Ishikawa (cell line): ENCODE data around the gene SLC35B3.

Source experiments
- CEBPB ChIP-seq: IDR thresholded peaks from 2 replicates; pipeline ENCODE4 v1.6.1; 2012
- CREB1 ChIP-seq: IDR thresholded peaks from 2 replicates; pipeline ENCODE4 v1.6.1; 2012; ENCODE audit warnings: low read depth
- EGR1 ChIP-seq: IDR thresholded peaks from 2 replicates; pipeline ENCODE4 v1.6.1; 2012
- EP300 ChIP-seq: IDR thresholded peaks from 2 replicates; pipeline ENCODE4 v1.6.1; 2012; ENCODE audit warnings: borderline replicate concordance
- FOXM1 ChIP-seq: IDR thresholded peaks from 2 replicates; pipeline ENCODE4 v1.6.1; 2012; ENCODE audit warnings: low read depth, borderline replicate concordance
- MAX ChIP-seq: IDR thresholded peaks from 2 replicates; pipeline ENCODE4 v1.6.1; 2012
- NFIC ChIP-seq: IDR thresholded peaks from 2 replicates; pipeline ENCODE4 v1.6.1; 2012
- RAD21 ChIP-seq: IDR thresholded peaks from 2 replicates; pipeline ENCODE4 v1.6.1; 2012; ENCODE audit warnings: low read depth
- REST ChIP-seq: IDR thresholded peaks from 2 replicates; pipeline ENCODE4 v1.6.1; 2012; ENCODE audit warnings: low read depth, mild to moderate bottlenecking
- TAF1 ChIP-seq: IDR thresholded peaks from 2 replicates; pipeline ENCODE4 v1.6.1; 2012; ENCODE audit warnings: low read depth, mild to moderate bottlenecking
- TCF12 ChIP-seq: IDR thresholded peaks from 2 replicates; pipeline ENCODE4 v1.6.1; 2012; ENCODE audit warnings: low read depth
- TEAD4 ChIP-seq: IDR thresholded peaks from 2 replicates; pipeline ENCODE4 v1.6.1; 2012
- YY1 ChIP-seq: IDR thresholded peaks from 2 replicates; pipeline ENCODE4 v1.6.1; 2012; ENCODE audit warnings: low read depth
- ZBTB7A ChIP-seq: IDR thresholded peaks from 2 replicates; pipeline ENCODE4 v1.6.1; 2012; ENCODE audit warnings: low read depth
- TF ChIP-seq, protein P1 (sequence below): IDR thresholded peaks from 2 replicates; pipeline ENCODE4 v1.6.1; 2012

SLC35B3 gene

GRCh38 chr6:8383584-8383983 lies 51.8 kb downstream of the SLC35B3 start:
- TF ChIP-seq NFIC (no peak), CEBPB (no peak), MAX (no peak), RAD21 (no peak), REST (no peak), TCF12 (no peak), TEAD4 (no peak), EGR1 (no peak), ZBTB7A (no peak), YY1 (no peak), TAF1 (no peak), FOXM1 (no peak), CREB1 (no peak), EP300 (no peak)
- TF ChIP-seq, protein P1, sequence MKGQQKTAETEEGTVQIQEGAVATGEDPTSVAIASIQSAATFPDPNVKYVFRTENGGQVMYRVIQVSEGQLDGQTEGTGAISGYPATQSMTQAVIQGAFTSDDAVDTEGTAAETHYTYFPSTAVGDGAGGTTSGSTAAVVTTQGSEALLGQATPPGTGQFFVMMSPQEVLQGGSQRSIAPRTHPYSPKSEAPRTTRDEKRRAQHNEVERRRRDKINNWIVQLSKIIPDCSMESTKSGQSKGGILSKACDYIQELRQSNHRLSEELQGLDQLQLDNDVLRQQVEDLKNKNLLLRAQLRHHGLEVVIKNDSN: no peak

DNA sequence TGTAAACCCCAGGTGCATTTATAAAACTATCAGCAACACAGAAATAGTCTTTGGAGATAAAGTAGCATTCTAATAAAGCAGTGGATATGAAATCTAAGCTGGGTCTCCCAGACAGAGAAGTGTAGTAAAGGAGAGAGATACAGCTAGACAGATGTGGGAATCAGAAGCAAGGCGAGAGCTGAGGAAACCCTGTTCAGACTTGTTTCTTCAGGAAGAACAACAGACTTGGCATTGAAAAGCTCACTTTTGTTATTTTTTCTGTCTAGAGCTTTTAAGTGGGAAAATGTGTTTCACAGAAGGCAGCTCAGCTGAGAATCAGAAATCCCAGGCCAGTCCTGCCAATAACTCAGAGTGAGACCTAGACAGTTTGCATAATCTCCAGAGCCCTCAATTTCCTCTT lies 52.9 kb downstream of the SLC35B3 start:
- no peak for TF ChIP-seq TEAD4
- no peak for TF ChIP-seq CEBPB
- no peak for TF ChIP-seq EP300
- TF ChIP-seq RAD21: no peak
- TF ChIP-seq TCF12: no peak
- TF ChIP-seq CREB1: no peak
- no peak for TF ChIP-seq FOXM1
- TF ChIP-seq EGR1: no peak
- TF ChIP-seq REST: no peak
- no peak for TF ChIP-seq ZBTB7A
- no peak for TF ChIP-seq YY1
- no peak for TF ChIP-seq NFIC
- no peak for TF ChIP-seq TAF1
- TF ChIP-seq, protein P1: no peak

GRCh38 chr6:8375916-8376315 lies 59.4 kb downstream of the SLC35B3 start:
- no peak for TF ChIP-seq REST
- no peak for TF ChIP-seq RAD21
- no peak for TF ChIP-seq FOXM1
- TF ChIP-seq CEBPB: no peak
- no peak for TF ChIP-seq EP300
- no peak for TF ChIP-seq CREB1
- TF ChIP-seq ZBTB7A: no peak
- TF ChIP-seq TCF12: no peak
- no peak for TF ChIP-seq YY1
- no peak for TF ChIP-seq TEAD4
- TF ChIP-seq, protein P1: no peak
- no peak for TF ChIP-seq TAF1
- TF ChIP-seq EGR1: no peak
- no peak for TF ChIP-seq MAX
- TF ChIP-seq NFIC: no peak
